HUES6 (cell line): ENCODE data around the gene SMARCA4.
A peak's percentile ranks its signal among the peaks of the same experiment; 100 is the strongest.

Experiments
- H3K27ac ChIP-seq: 2 replicates; pipeline ENCODE4 v1.7.0; 2013; ENCODE audit warnings: low read depth, mild to moderate bottlenecking, low read length, inconsistent platforms
- H3K27me3 ChIP-seq: 2 replicates; pipeline ENCODE4 v1.6.1; 2013; ENCODE audit warnings: low read length; ENCODE audit not compliant: control insufficient read depth, insufficient read depth
- H3K36me3 ChIP-seq: 2 replicates; pipeline ENCODE4 v1.6.1; 2013; ENCODE audit warnings: low read length; ENCODE audit not compliant: control insufficient read depth, insufficient read depth
- H3K4me1 ChIP-seq: 2 replicates; pipeline ENCODE4 v1.6.1; 2013; ENCODE audit warnings: low read length; ENCODE audit not compliant: control insufficient read depth, insufficient read depth
- H3K4me3 ChIP-seq: 2 replicates; pipeline ENCODE4 v1.5.1; 2013; ENCODE audit warnings: low read depth, low read length
- H3K9ac ChIP-seq: one replicate; pipeline ENCODE4 v1.6.1; 2013; ENCODE audit warnings: mild to moderate bottlenecking, low read length
- H3K9me3 ChIP-seq: 2 replicates; pipeline ENCODE4 v1.6.1; 2013; ENCODE audit warnings: low read depth, low read length; ENCODE audit not compliant: control insufficient read depth, insufficient read depth

Gene SMARCA4

GRCh38 chr19:10960314-10961072 is at the start of gene SMARCA4:
SMARCA4 (plus strand) TSS chr19:10961030; CDS start chr19:10984152, 23,122 bp downstream.
- Histone ChIP-seq H3K27me3 (no peaks in the 10 kb centered on the region), H3K9me3 (no peaks in the 10 kb centered on the region), H3K9ac (peak within 1 kb of the TSS; percentile 96), H3K4me3 (peak within 1 kb of the TSS; percentile 94), H3K36me3 (0 out of 2 replicates have a peak, but pooled peaks cover 2% of the 10 kb centered on the region), H3K27ac (peak within 1 kb of the TSS; percentile 91), H3K4me1 (no peaks in the 10 kb centered on the region)

GRCh38 chr19:10911579-10912363 is 49.1 kb upstream of the SMARCA4 start:
- Histone ChIP-seq H3K36me3 (peaks cover 84% of the 10 kb centered on the region), H3K27ac (no peak overlapping the region; the same call in 1 of the 2 replicates), H3K9ac (peak overlapping the region; percentile 26), H3K9me3 (no peaks in the 10 kb centered on the region), H3K4me1 (no peaks in the 10 kb centered on the region), H3K4me3 (no peak overlapping the region), H3K27me3 (no peaks in the 10 kb centered on the region)

- H3K4me3 ChIP-seq = no peak overlapping the region
- H3K9ac ChIP-seq = no peak overlapping the region
- H3K27me3 ChIP-seq = no peaks in the 10 kb centered on the region
- H3K4me1 ChIP-seq = no peaks in the 10 kb centered on the region
- H3K9me3 ChIP-seq = no peaks in the 10 kb centered on the region
- no peak overlapping the region for H3K27ac ChIP-seq
- peaks cover 78% of the 10 kb centered on the region for H3K36me3 ChIP-seq
These were observed 48.2 kb upstream of the SMARCA4 start for GRCh38 chr19:10912619-10913018.

- no peak overlapping the region for H3K4me3 ChIP-seq
- no peak overlapping the region for H3K9ac ChIP-seq
- H3K27me3 ChIP-seq = no peaks in the 10 kb centered on the region
- H3K27ac ChIP-seq = no peak overlapping the region
- H3K4me1 ChIP-seq = no peaks in the 10 kb centered on the region
- H3K9me3 ChIP-seq = no peaks in the 10 kb centered on the region
- H3K36me3 ChIP-seq = peaks cover 76% of the 10 kb centered on the region
These were observed 47.0 kb upstream of the SMARCA4 start for GRCh38 chr19:10913716-10914340.

DNA sequence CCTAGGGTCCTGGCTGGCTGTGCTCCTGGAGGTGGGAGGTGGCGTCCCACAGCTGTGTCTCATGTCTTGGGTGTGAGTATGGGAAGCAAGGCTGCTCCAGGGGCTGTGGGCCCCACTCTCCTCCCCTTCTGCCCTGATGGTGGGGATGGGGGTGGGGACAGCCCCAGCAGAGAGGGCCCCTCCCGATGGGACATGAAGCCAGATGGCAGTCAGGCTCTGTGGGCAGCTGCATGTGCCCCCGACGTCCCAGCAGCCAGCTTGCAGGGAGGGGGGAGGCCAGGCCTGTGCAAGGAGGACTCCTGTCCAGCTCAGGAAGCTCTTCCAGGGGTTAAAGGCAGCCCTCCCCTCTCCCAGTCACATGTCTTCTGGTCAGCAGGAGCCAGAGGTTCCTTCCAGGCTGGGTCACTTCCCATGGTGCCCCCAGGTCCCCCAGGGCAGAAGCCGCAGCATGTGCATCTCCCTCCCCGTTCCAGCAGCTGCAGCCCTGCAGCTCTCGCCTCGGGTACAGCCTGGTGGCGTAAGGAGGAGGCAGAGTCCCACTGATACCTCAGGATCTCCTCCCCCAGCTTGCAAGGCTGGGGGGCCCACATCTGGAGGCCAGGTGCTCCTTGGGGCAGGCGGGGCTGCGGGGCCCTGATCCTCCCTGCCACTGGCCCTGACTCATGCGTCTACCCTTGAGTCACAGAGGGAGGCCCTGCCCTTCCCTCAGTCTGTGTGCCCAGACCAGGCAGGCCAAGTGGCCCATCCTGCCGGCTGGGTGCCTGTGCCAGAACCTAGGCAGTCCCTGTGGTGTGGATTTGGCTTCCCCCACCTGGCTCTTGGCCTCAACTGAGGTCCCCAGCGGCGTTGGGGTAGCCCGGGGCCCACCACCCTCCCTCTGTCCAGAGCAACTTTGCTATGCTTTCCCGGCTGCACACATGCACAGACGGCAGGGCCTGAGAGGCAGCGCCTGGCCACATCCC is 45.4 kb upstream of the SMARCA4 start:
- Histone ChIP-seq H3K27ac (no peak overlapping the region), H3K4me1 (no peaks in the 10 kb centered on the region), H3K36me3 (peaks cover 78% of the 10 kb centered on the region), H3K27me3 (no peaks in the 10 kb centered on the region), H3K4me3 (no peak overlapping the region), H3K9ac (no peak overlapping the region), H3K9me3 (no peaks in the 10 kb centered on the region)

DNA sequence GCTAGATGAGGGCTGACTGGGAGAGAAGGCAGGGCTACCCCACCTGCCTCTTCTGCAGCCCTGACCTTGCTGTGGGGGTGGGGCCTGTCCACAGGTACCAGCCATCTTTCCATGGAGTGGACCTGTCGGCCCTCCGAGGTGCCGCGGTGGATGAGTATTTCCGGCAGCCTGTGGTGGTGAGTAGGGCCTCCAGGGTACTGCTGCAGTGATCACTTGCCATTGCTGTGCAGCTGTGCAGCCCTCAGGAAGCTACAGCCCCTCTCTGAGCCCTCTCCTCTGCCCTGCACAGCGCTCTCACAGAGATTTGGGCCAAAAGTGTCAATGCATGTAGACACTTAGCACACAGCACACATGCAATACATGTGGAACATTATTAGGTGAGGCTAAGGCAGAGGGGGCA is 44.2 kb upstream of the SMARCA4 start:
- no peaks in the 10 kb centered on the region for H3K27me3 ChIP-seq
- no peak overlapping the region for H3K9ac ChIP-seq
- H3K36me3 ChIP-seq = peaks cover 85% of the 10 kb centered on the region
- no peaks in the 10 kb centered on the region for H3K4me1 ChIP-seq
- H3K4me3 ChIP-seq = no peak overlapping the region
- H3K9me3 ChIP-seq = no peaks in the 10 kb centered on the region
- H3K27ac ChIP-seq = no peak overlapping the region

- Histone ChIP-seq H3K36me3 (peaks cover 84% of the 10 kb centered on the region), H3K4me3 (no peak overlapping the region), H3K9me3 (no peaks in the 10 kb centered on the region)
These were observed 42.5 kb upstream of the SMARCA4 start for GRCh38 chr19:10918359-10918758.

DNA sequence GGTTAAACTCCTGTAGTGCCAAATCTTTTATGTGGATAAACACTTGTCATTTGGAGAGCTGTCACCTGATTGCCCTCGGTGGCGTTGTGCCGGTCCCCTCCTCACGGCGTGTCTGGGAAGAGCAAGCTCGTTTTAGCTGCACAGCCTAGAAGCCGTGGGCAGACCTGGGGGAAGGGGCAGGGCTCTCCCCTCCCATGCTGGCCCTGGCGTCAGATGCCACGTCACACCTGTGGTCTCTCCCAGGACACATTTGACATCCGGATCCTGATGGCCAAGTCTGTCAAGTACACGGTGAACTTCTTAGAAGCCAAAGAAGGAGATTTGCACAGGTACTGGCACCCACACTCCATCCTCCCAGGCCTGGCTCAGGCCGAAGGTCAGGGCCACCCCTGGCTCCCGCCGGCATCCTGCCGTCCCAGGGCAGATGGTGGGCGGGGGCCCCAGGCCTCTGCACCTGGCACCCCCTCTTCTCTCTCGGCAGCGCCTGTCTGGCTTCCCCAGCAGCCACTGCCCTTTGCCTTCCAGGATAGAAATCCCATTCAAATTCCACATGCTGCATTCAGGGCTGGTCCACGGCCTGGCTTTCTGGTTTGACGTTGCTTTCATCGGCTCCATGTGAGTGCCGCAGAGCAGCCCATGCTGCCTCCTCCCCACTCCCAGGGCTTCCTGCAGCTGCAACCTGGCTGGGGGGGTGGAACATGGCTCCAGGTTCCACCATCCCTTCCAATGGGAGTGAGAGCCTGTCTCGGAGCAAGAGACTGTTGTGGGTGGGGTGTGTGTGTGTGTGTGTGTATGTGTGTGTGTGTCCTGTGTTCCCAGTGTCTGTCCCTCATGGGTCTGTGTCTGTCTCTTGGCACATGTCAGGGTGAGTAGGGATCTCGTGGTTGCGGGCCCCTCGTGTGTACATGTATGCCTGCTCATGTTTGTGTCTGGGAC is 41.2 kb upstream of the SMARCA4 start:
- no peaks in the 10 kb centered on the region for H3K27me3 ChIP-seq
- H3K27ac ChIP-seq = no peak overlapping the region
- H3K9me3 ChIP-seq = no peaks in the 10 kb centered on the region
- H3K4me1 ChIP-seq = no peaks in the 10 kb centered on the region
- no peak overlapping the region for H3K9ac ChIP-seq
- H3K36me3 ChIP-seq = peaks cover 86% of the 10 kb centered on the region
- H3K4me3 ChIP-seq = no peak overlapping the region

More at GRCh38 chr19:10918359-10918758, 42.5 kb upstream of the SMARCA4 start:
- Histone ChIP-seq H3K9ac (no peak overlapping the region), H3K27ac (no peak overlapping the region), H3K4me1 (no peaks in the 10 kb centered on the region), H3K27me3 (no peaks in the 10 kb centered on the region)

DNA sequence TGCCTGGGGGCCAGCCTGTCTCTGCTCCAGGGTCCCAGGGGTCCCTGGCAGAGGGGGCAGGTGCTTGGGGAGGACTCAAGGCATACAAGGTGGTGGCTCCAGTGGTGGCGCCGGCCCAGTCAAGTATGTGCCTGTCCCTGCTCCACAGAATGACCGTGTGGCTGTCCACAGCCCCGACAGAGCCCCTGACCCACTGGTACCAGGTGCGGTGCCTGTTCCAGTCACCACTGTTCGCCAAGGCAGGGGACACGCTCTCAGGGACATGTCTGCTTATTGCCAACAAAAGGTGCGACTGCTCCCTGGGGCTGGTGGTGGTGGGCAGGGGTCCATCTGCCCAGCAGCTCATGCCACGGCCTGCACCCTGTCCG is 40.6 kb upstream of the SMARCA4 start:
- Histone ChIP-seq H3K9ac (no peak overlapping the region), H3K36me3 (peaks cover 86% of the 10 kb centered on the region), H3K27ac (no peak overlapping the region), H3K9me3 (no peaks in the 10 kb centered on the region), H3K27me3 (no peaks in the 10 kb centered on the region), H3K4me1 (no peaks in the 10 kb centered on the region), H3K4me3 (no peak overlapping the region)
